Natural killer cell treated with Interleukin-12 subunit alpha and Interleukin-12 subunit beta and Interleukin-15 and Interleukin-18, amount 100 ng/mL, for 72 hours (primary cell): Measurements from ENCODE around the gene C1orf198. TPM values are rescaled to one million over a fixed set of nuclear protein-coding genes. Genes with fewer than 3 reads are reported as not detected.

Source experiments
- ATAC-seq, 2 donors: fragments of 150-1000 bp; cut with Tn5 transposase in 1 of 2; sonication (Bioruptor Pico), chemical (Tn5 transposase) in 1 of 2; 2 replicates each; pipeline ENCODE4 v1.10.0; 2021
- DNase-seq: peaks from one replicate; pipeline ENCODE4 v3.0.0; 2022; ENCODE audit warnings: low spot score
- H3K27ac Mint-ChIP-seq, 2 donors: 1 replicate in 1 of 2; 2 replicates in 1 of 2; pipeline ENCODE4 v1.8.0; 2022; ENCODE audit warnings: mixed read lengths in 2 of 2, mild to moderate bottlenecking in 1 of 2, moderate library complexity in 1 of 2
- H3K27me3 Mint-ChIP-seq, 2 donors: 1 replicate in 1 of 2; 2 replicates in 1 of 2; pipeline ENCODE4 v1.8.0; 2022; ENCODE audit warnings: mixed read lengths in 2 of 2
- H3K36me3 Mint-ChIP-seq: one replicate; pipeline ENCODE4 v1.8.0; 2022; ENCODE audit warnings: mixed read lengths
- H3K4me1 Mint-ChIP-seq, 2 donors: 1 replicate in 1 of 2; 2 replicates in 1 of 2; pipeline ENCODE4 v1.8.0; 2022; ENCODE audit warnings: low read depth in 2 of 2, mixed read lengths in 2 of 2, mild to moderate bottlenecking in 1 of 2
- H3K4me3 Mint-ChIP-seq: one replicate; pipeline ENCODE4 v1.8.0; 2022; ENCODE audit warnings: mixed read lengths
- H3K9me3 Mint-ChIP-seq: 2 replicates; pipeline ENCODE4 v1.8.0; 2022; ENCODE audit warnings: mixed read lengths
- total RNA-seq, 2 donors: library from RNA; stranded (reverse); gene quantifications; one replicate each; pipeline ENCODE4 v1.2.3, GENCODE V29; 2022

C1orf198 gene
- total RNA-seq, 2 donors from 2014 or later, result 2.0 to 3.7 TPM

- Mint-ChIP-seq H3K4me3 (no peak overlapping the region), H3K36me3 (peaks cover 6% of the 10 kb centered on the region), H3K27me3 (no peaks in the 10 kb centered on the region), H3K27ac (no peak overlapping the region), H3K9me3 (no peaks in the 10 kb centered on the region), H3K4me1 (peaks cover 0 to 9% of the 10 kb centered on the region in 2 donors)
- ATAC-seq, result no peak
- no peak for DNase-seq
These were observed 32.7 kb upstream of the C1orf198 start for GRCh38 chr1:230900984-230901383.

DNA sequence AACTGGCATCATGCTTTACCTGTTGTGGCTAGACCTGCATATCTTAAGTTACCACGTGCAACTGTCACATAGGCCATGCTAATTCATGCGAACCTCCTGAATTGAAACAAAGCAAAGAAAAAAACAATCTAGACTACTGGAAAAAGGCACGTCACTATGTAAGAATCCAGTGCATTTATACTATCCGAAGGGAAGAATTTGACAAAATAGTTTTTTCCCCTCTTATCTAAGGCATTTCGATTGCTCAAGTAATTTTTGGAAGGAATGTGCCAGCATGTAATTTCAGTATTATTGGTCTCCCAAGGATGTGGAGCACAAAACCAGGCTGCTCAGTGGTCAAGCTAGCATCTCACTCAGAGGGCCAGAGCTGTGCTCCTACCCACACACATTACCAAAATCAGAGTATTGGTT is 31.5 kb upstream of the C1orf198 start:
- ATAC-seq, result no peak
- no peak for DNase-seq
- H3K9me3 Mint-ChIP-seq, result no peaks in the 10 kb centered on the region
- peak overlapping the region in 1 of 2 donors; percentile 12 for H3K27ac Mint-ChIP-seq
- peaks cover 0 to 6% of the 10 kb centered on the region in 2 donors for H3K4me1 Mint-ChIP-seq
- no peak overlapping the region for H3K4me3 Mint-ChIP-seq
- no peaks in the 10 kb centered on the region for H3K27me3 Mint-ChIP-seq
- no peaks in the 10 kb centered on the region for H3K36me3 Mint-ChIP-seq

DNA sequence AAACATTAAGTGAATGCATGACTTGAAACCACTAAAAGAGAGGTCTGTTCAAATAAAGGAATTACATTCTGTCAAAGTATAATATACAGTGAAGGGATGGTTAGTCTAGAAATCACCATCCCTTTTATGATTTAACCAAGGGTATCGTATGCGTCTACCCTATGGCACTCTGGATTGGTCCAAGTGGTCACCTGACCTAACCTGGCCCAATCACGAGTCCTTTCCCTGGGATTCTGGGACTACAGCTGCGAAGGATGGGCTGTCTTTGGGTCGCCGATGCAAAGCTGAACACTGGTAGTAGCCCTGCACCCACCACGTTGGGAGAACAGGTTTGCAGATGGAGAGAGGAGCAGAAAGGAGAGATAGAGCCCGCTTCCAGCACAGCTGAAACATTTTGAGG is 30.4 kb upstream of the C1orf198 start:
- Mint-ChIP-seq H3K4me1 (peaks cover 0 to 5% of the 10 kb centered on the region in 2 donors), H3K4me3 (no peak overlapping the region), H3K36me3 (no peaks in the 10 kb centered on the region), H3K27me3 (no peaks in the 10 kb centered on the region), H3K9me3 (no peaks in the 10 kb centered on the region), H3K27ac (no peak overlapping the region)
- no peak for ATAC-seq
- DNase-seq, result no peak

GRCh38 chr1:230898144-230898543 is 29.8 kb upstream of the C1orf198 start:
- Mint-ChIP-seq H3K4me3 (no peak overlapping the region), H3K36me3 (no peaks in the 10 kb centered on the region), H3K27me3 (no peaks in the 10 kb centered on the region), H3K9me3 (no peaks in the 10 kb centered on the region), H3K27ac (no peak overlapping the region), H3K4me1 (no peaks in the 10 kb centered on the region)
- no peak for ATAC-seq
- no peak for DNase-seq

DNA sequence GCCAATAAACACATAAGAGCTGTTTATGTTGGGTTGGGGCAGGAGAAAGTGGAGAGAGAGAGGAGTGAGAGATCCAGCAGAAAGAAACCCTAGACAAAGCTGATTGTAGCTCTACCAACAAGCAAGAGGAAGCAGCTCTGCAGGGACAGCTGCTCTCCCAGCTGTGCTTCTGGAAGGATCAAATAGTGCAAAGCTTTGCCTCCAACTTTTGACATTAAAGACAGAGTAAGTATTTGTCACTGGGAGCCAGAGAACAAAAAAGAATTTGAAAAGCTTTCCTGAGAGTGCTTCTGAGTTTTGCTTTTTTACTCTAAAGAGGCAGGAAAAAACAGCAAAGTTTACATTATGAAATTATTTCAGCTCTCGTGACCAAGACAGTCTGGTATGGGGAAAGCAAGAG is 28.5 kb upstream of the C1orf198 start:
- Mint-ChIP-seq H3K9me3 (no peaks in the 10 kb centered on the region), H3K27me3 (peaks cover 0 to under 1% of the 10 kb centered on the region in 2 donors), H3K27ac (no peak overlapping the region), H3K4me3 (no peak overlapping the region), H3K4me1 (no peaks in the 10 kb centered on the region), H3K36me3 (no peaks in the 10 kb centered on the region)
- ATAC-seq, result no peak
- no peak for DNase-seq

- Mint-ChIP-seq H3K4me1 (no peaks in the 10 kb centered on the region), H3K27ac (no peak overlapping the region)
- no peak for ATAC-seq
These were observed 27.1 kb upstream of the C1orf198 start for GRCh38 chr1:230895452-230895851.

DNA sequence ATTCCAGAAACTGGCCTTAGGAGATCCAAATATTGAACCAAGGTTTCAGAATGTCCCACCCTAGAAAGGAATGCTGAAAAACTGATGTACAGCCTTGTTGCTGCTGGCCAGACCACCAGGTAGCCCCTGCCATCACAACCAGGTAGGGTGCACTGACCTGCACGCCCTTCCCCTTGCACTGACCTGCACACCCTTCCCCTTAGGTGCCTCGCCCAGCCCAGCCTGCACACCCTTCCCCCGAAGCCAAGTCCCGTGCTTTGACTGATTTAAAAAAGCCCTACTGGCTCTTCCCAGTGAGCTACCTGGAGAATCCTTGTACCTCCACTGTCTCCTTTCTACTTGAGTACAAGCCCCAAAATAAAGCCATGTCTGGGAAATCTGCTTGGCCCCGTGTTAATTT is 26.3 kb upstream of the C1orf198 start:
- H3K27ac Mint-ChIP-seq, result no peak overlapping the region

More at GRCh38 chr1:230895452-230895851, 27.1 kb upstream of the C1orf198 start:
- peaks cover 0 to 2% of the 10 kb centered on the region in 2 donors for H3K27me3 Mint-ChIP-seq
- DNase-seq, result no peak
- H3K36me3 Mint-ChIP-seq, result no peaks in the 10 kb centered on the region
- H3K9me3 Mint-ChIP-seq, result no peaks in the 10 kb centered on the region
- H3K4me3 Mint-ChIP-seq, result no peak overlapping the region

DNA sequence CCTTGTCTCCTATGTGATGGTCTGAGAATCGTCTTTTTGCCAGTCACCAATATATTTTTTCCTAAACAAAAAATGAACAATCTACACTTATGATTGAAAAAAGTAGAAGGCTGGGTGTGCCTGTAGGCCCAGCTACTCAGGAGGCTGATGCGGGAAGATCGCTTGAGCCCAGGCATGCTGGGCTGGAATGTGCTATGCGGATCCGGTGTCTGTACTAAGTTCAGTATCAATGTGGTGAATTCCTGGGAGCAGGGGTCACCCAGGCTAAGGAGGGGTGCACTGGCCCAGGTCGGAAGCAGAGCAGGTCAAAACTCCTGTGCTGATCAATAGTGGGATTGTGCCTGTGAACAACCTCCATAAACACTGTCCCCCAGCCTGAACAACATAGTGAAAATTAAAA is 25.7 kb upstream of the C1orf198 start:
- no peaks in the 10 kb centered on the region for H3K36me3 Mint-ChIP-seq
- no peak overlapping the region for H3K27ac Mint-ChIP-seq
- H3K4me3 Mint-ChIP-seq, result no peak overlapping the region
- DNase-seq, result no peak
- no peaks in the 10 kb centered on the region for H3K4me1 Mint-ChIP-seq
- H3K9me3 Mint-ChIP-seq, result no peaks in the 10 kb centered on the region
- ATAC-seq, result no peak
- H3K27me3 Mint-ChIP-seq, result peaks cover 0 to 3% of the 10 kb centered on the region in 2 donors

More for the DNA sequence above, 26.3 kb upstream of the C1orf198 start:
- Mint-ChIP-seq H3K27me3 (peaks cover 0 to 2% of the 10 kb centered on the region in 2 donors), H3K4me1 (no peaks in the 10 kb centered on the region), H3K9me3 (no peaks in the 10 kb centered on the region), H3K36me3 (no peaks in the 10 kb centered on the region), H3K4me3 (no peak overlapping the region)
- ATAC-seq (no peak), DNase-seq (no peak)

- Mint-ChIP-seq H3K4me3 (no peak overlapping the region), H3K4me1 (no peaks in the 10 kb centered on the region), H3K9me3 (no peaks in the 10 kb centered on the region), H3K27me3 (peaks cover 8 to 11% of the 10 kb centered on the region in 2 donors), H3K27ac (no peak overlapping the region), H3K36me3 (no peaks in the 10 kb centered on the region)
- ATAC-seq (no peak), DNase-seq (no peak)
These were observed 23.7 kb upstream of the C1orf198 start for GRCh38 chr1:230892018-230892491.

GRCh38 chr1:230891413-230891812 is 23.1 kb upstream of the C1orf198 start:
- Mint-ChIP-seq H3K27ac (no peak overlapping the region), H3K9me3 (no peaks in the 10 kb centered on the region), H3K4me3 (no peak overlapping the region), H3K4me1 (no peaks in the 10 kb centered on the region), H3K36me3 (no peaks in the 10 kb centered on the region), H3K27me3 (peaks cover 8 to 11% of the 10 kb centered on the region in 2 donors)
- DNase-seq, result no peak
- ATAC-seq, result no peak

DNA sequence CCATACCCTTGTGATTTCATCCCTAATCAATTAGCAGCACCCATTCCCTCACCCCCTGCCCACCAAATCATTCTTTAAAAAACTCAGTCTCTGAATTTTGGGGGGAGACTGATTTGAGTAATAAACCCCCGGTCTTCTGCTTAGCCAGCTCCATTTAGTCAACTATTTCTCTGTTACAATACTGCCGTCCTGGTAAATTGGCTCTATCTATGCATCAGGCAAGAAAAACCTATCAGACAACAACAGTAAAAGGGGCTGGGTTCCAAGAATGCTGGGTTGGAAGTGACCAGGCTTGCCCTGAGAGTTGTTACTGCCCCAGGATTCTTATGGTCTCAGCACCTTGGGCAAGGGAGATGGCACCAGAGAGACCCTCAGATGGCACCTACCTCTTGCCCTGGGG is 16.3 kb upstream of the C1orf198 start:
- no peak for ATAC-seq
- H3K27me3 Mint-ChIP-seq, result peaks cover 39 to 57% of the 10 kb centered on the region in 2 donors
- DNase-seq, result no peak
- no peak overlapping the region for H3K27ac Mint-ChIP-seq
- no peak overlapping the region for H3K4me3 Mint-ChIP-seq
- no peaks in the 10 kb centered on the region for H3K9me3 Mint-ChIP-seq
- no peaks in the 10 kb centered on the region for H3K36me3 Mint-ChIP-seq
- H3K4me1 Mint-ChIP-seq, result no peaks in the 10 kb centered on the region

DNA sequence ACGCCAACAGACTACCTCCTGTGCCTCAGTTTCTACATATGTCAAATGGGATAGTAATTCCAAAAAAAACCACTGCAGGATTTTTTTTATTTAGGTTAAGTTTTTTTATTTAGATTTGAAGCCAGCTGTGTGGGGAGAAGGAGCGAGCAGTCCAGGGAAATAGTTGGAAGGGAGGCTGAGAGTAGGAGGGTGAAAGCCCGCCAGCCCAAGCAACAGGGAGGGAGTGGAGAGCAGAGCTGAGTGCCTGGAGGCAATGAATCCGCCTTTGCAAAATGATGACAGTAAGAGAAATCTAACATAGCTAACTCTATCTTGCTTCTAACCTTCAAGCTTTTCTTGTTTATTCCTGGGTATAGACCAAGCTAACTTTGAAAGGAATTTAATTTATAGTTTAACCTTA is 15.6 kb upstream of the C1orf198 start:
- DNase-seq (no peak), ATAC-seq (no peak)
- no peak overlapping the region for H3K27ac Mint-ChIP-seq
- H3K4me3 Mint-ChIP-seq, result no peak overlapping the region
- no peaks in the 10 kb centered on the region for H3K4me1 Mint-ChIP-seq
- H3K36me3 Mint-ChIP-seq, result no peaks in the 10 kb centered on the region
- H3K27me3 Mint-ChIP-seq, result peaks cover 41 to 61% of the 10 kb centered on the region in 2 donors
- H3K9me3 Mint-ChIP-seq, result no peaks in the 10 kb centered on the region

DNA sequence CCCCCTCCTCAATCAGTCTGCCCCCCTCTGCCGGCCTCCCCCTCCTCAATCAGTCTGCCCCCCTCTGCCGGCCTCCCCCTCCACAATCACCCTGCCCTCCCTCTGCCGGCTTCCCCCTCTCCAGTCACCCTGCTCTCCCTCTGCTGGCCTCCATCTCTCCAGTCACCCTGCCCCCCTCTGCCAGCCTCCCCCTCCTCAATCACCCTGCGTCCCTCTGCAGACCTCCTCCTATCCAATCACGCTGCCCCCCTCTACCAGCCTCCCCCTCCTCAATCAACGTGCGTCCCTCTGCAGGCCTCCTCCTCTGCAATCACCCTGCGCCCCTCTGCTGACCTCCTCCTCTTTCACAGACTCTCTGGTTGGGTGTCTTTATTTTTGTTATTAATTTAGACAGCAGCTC is 11.5 kb upstream of the C1orf198 start:
- ATAC-seq, result no peak
- Mint-ChIP-seq H3K9me3 (no peaks in the 10 kb centered on the region), H3K4me1 (no peaks in the 10 kb centered on the region), H3K27me3 (peaks cover 46 to 55% of the 10 kb centered on the region in 2 donors), H3K4me3 (no peak overlapping the region), H3K36me3 (no peaks in the 10 kb centered on the region), H3K27ac (no peak overlapping the region)
- DNase-seq, result no peak

DNA sequence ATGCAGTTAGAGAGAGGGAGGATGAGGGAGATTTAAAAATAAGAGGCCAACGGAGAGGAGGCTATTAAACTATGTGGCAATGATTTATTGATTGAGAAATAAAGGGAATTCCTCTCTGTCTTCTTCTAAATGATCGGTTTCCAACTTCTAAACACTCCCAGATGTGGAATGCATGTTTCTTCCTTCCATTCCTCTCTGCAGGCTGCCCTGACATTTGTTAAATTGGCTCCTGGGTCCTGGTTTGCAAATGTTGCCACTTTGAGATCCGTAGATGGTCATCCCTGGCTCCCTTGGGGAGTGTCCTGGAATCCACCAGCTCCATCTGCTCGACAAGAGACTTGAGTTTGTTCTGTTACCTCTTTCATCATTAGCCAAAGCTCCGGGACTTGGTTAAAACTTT is 10.3 kb upstream of the C1orf198 start:
- H3K4me1 Mint-ChIP-seq, result no peaks in the 10 kb centered on the region
- no peak overlapping the region for H3K4me3 Mint-ChIP-seq
- H3K27me3 Mint-ChIP-seq, result peaks cover 49 to 51% of the 10 kb centered on the region in 2 donors
- ATAC-seq (no peak), DNase-seq (no peak)
- H3K36me3 Mint-ChIP-seq, result no peaks in the 10 kb centered on the region
- H3K27ac Mint-ChIP-seq, result no peak overlapping the region
- H3K9me3 Mint-ChIP-seq, result no peaks in the 10 kb centered on the region

DNA sequence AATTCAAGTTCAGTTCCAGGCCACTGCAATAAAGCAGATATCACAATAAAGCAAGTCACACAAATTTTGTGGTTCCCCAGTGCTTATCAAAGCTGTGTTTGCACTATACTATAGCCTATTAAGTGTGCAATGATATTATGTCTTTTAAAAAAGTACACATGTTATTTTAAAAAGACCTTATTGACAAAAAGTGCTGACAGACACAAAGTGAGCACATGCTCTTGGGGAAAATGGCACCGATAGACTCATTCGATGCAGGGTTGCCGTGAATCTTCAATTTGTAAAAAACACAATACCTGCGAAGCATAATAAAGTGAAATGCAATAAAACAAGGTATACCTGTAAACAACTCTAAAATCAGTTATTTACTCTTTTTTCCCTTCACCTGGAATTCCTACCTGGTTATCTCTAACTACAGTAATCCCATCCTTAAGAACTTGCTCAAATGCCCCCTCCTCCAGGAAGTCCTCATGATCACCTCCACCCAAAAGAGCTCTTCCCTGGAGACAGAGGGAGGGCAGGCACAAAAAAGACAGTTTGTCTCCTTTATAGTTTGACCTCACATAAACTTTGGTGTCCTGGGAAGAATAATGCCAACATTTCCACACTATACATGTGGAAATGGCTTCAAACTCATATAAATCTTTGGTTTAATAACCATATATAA is 9.7 kb upstream of the C1orf198 start:
- Mint-ChIP-seq H3K27ac (no peak overlapping the region), H3K36me3 (no peaks in the 10 kb centered on the region), H3K4me3 (no peak overlapping the region), H3K4me1 (no peaks in the 10 kb centered on the region), H3K27me3 (peaks cover 49 to 51% of the 10 kb centered on the region in 2 donors), H3K9me3 (no peaks in the 10 kb centered on the region)
- DNase-seq (no peak), ATAC-seq (no peak)
